ENCODE results near the gene GAB1. TPM values are rescaled to one million over a fixed set of nuclear protein-coding genes. Genes with fewer than 3 reads are reported as not detected.

GAB1 gene
- total and polyA plus RNA-seq, 2 of the 8 experiments (the other 6 are each of a cell fraction or from before 2014, with no cell fraction given): 6.8 to 21.3 TPM

DNA sequence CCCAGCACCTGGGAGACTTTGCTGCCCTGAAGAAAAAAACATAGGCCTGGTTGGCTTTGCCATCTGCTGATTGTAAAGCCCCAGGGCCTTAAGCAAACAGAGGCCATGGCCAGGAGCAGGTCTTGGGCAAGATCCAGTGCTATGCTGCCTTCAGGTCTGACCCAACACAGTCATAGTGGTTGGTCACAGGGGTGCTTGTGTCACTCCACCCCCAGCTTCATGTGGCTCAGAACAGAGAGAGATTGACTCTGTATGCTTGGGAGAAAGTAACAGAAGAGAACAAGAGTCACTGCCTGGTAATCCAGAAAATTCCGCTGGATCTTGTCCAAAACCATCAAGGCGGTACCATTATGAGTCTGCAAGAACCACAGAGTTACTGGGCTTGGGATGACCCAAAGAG, 152.4 kb downstream of the GAB1 start:
- Histone ChIP-seq H4K8ac (ENCODE audit: extremely low read depth, insufficient read depth, low read length) (no peak overlapping the region), H3K9ac (replicated peaks in 1 of 4; ENCODE audit: extremely low read depth in 1 of 4, low read depth in 3 of 4, low read length in 3 of 4) (no peak overlapping the region), H3K4ac (replicated peaks; ENCODE audit: insufficient read length, low read depth, low read length) (no peak overlapping the region), H2AFZ (ENCODE audit: low read length) (no peak overlapping the region), H2AK5ac (ENCODE audit: low read depth, low read length) (no peak overlapping the region), H3K4me1 (replicated peaks in 1 of 4; ENCODE audit: control insufficient read depth in 3 of 4, insufficient read depth in 4 of 4, low read length in 3 of 4) (no peaks in the 10 kb centered on the region), H3K27ac (ENCODE audit: low read depth, low read length) (no peak overlapping the region), H4K91ac (replicated peaks; ENCODE audit: insufficient read length, low read length) (no peak overlapping the region), H3K27me3 (replicated peaks in 1 of 4; ENCODE audit: control insufficient read depth in 3 of 4, extremely low read depth in 1 of 4, insufficient read depth in 3 of 4, low read length in 3 of 4) (no peaks in the 10 kb centered on the region), H2BK20ac (ENCODE audit: low read length) (no peak overlapping the region), H3K4me3 (ENCODE audit: extremely low read depth in 1 of 4, insufficient read depth in 2 of 4, low read depth in 3 of 4, low read length in 4 of 4) (no peak overlapping the region), H4K5ac (ENCODE audit: insufficient read length, low read depth, low read length) (no peak overlapping the region), H3K4me2 (ENCODE audit: insufficient read depth in 1 of 2, low read depth in 2 of 2, low read length in 2 of 2) (no peak overlapping the region), H2BK15ac (ENCODE audit: low read length) (no peak overlapping the region), H3K36me3 (ENCODE audit: control insufficient read depth in 2 of 4, insufficient read depth in 4 of 4, low read length in 3 of 4) (no peaks in the 10 kb centered on the region), H3K23me2 (ENCODE audit: low read depth, low read length) (no peaks in the 10 kb centered on the region), H4K20me1 (replicated peaks in 1 of 2; ENCODE audit: control insufficient read depth in 1 of 2, insufficient read depth in 2 of 2, low read length in 2 of 2) (no peaks in the 10 kb centered on the region), H3K56ac (replicated peaks; ENCODE audit: insufficient read length, low read depth, low read length) (no peak overlapping the region), H2BK120ac (replicated peaks; ENCODE audit: low read depth, low read length) (no peak overlapping the region), H3K14ac (ENCODE audit: insufficient read length) (no peak overlapping the region), H3K9me3 (ENCODE audit: insufficient read depth in 2 of 2, low read depth in 1 of 2, low read length in 1 of 2) (no peaks in the 10 kb centered on the region), H3K79me1 (ENCODE audit: low read depth, low read length) (no peaks in the 10 kb centered on the region), H2BK5ac (ENCODE audit: low read depth, low read length) (no peak overlapping the region), H2BK12ac (ENCODE audit: low read depth, low read length) (no peak overlapping the region), H3K79me2 (ENCODE audit: control insufficient read depth in 1 of 2, insufficient read depth in 2 of 2, low read length in 2 of 2) (no peaks in the 10 kb centered on the region), H3K18ac (ENCODE audit: extremely low read depth, low read length) (no peak overlapping the region), H3K23ac (ENCODE audit: insufficient read length) (no peak overlapping the region)
- DNase-seq (ENCODE audit: low read depth in 1 of 2, low spot score in 2 of 2): no peak
- ChIA-PET POLR2A (ENCODE audit: partially characterized antibody) (no interaction called here), CTCF (ENCODE audit: partially characterized antibody) (interaction anchor here (1.6 kb wide), 1 partner anchor 10 kb away, joined by 3 read pairs; no protein-coding TSS in a partner anchor)
- no peak for FAIRE-seq
- TF ChIP-seq JUND (IDR thresholded peaks at IDR 0.05; ENCODE audit: low read length): no peak
- no peak for TF ChIP-seq BACH1 (IDR thresholded peaks at IDR 0.05; ENCODE audit: low read length)
- no peak for TF ChIP-seq BCL11A (IDR thresholded peaks at IDR 0.05; ENCODE audit: low read depth in 2 of 2, low read length in 2 of 2)
- TF ChIP-seq SUZ12 (IDR thresholded peaks at IDR 0.05; ENCODE audit: low read length): no peak
- no peak for TF ChIP-seq CHD1 (IDR thresholded peaks at IDR 0.05; ENCODE audit: low read depth, low read length)
- TF ChIP-seq NANOG (IDR thresholded peaks at IDR 0.05; ENCODE audit: insufficient read depth, low read depth, low read length, poor library complexity, severe bottlenecking): no peak
- no peak for TF ChIP-seq KDM1A (IDR thresholded peaks at IDR 0.05; ENCODE audit: borderline replicate concordance, low read length)
- no peak for TF ChIP-seq KDM5A (IDR thresholded peaks at IDR 0.05; ENCODE audit: low read length)
- TF ChIP-seq CEBPB (IDR thresholded peaks at IDR 0.05; ENCODE audit: low read depth, low read length): no peak
- TF ChIP-seq RBBP5 (IDR thresholded peaks at IDR 0.05; ENCODE audit: borderline replicate concordance, low read depth, low read length): no peak
- no peak for TF ChIP-seq POLR2AphosphoS5 (IDR thresholded peaks at IDR 0.05; ENCODE audit: low read depth, low read length)
- no peak for TF ChIP-seq HDAC2 (IDR thresholded peaks at IDR 0.05; ENCODE audit: borderline replicate concordance in 1 of 2, low read depth in 2 of 2, low read length in 2 of 2)
- WGBS, 2 experiments (ENCODE audit: extremely low coverage in 1 of 2, insufficient coverage in 1 of 2, insufficient read length in 1 of 2, insufficient replicate concordance in 2 of 2, low coverage in 1 of 2, low lambda C conversion rate in 2 of 2, missing lambda C conversion rate in 1 of 2): 100% methylated on average over 2 of the region's 2 CpGs; no CpG with 5 or more reads in 1 of the 2 experiments
